Measurements from ENCODE around the gene RSPO4. TPM values are rescaled to one million over a fixed set of nuclear protein-coding genes. Genes with fewer than 3 reads are reported as not detected.

Gene RSPO4
- total RNA-seq, 4 donors from 2014 or later, result 0.06 to 2.5 (median 0.52) TPM

DNA sequence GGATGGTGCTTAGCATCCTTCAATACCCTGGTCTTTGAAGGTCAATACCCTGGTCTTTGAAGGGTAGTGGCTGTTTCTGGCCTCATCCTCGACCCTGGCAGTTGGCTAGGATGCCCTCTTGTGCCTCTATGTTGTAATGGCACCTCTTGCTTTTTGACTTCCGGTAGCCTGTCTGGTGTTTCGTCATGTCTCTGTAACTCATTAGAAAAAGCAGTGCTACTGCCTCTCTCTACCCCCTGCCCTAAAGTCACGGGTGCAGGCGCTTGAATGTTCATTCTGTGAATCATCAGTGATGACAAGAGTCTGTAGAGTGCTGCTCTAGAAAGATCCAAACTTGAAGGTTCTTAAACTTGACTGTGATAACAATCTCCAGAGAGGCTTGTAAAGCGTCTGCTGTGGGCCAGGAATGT is 28.3 kb downstream of the RSPO4 start:
- TF ChIP-seq, protein P1, sequence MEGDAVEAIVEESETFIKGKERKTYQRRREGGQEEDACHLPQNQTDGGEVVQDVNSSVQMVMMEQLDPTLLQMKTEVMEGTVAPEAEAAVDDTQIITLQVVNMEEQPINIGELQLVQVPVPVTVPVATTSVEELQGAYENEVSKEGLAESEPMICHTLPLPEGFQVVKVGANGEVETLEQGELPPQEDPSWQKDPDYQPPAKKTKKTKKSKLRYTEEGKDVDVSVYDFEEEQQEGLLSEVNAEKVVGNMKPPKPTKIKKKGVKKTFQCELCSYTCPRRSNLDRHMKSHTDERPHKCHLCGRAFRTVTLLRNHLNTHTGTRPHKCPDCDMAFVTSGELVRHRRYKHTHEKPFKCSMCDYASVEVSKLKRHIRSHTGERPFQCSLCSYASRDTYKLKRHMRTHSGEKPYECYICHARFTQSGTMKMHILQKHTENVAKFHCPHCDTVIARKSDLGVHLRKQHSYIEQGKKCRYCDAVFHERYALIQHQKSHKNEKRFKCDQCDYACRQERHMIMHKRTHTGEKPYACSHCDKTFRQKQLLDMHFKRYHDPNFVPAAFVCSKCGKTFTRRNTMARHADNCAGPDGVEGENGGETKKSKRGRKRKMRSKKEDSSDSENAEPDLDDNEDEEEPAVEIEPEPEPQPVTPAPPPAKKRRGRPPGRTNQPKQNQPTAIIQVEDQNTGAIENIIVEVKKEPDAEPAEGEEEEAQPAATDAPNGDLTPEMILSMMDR (IDR thresholded peaks at IDR 0.05), result peak in 1 of 3 experiments; percentile 20
- TF ChIP-seq POLR2A (IDR thresholded peaks at IDR 0.05; ENCODE audit: low read depth) (no peak), POLR2AphosphoS5 (IDR thresholded peaks at IDR 0.05) (no peak), EP300 (IDR thresholded peaks at IDR 0.05) (no peak)
- intact Hi-C loops (cut with DNase I), result no loop called here
- Histone ChIP-seq H3K27me3 (peaks cover 0 to 14% (median 0%) of the 10 kb centered on the region in 4 donors), H3K9me3 (no peaks in the 10 kb centered on the region), H3K36me3 (no peaks in the 10 kb centered on the region), H3K27ac (replicated peaks in 1 of 4) (no peak overlapping the region), H3K4me3 (no peak overlapping the region), H3K4me1 (no peaks in the 10 kb centered on the region)
- DNase-seq (ENCODE audit: extremely low spot score), result no peak
- WGBS, result 33% methylated on average over 6 of the region's 6 CpGs

DNA sequence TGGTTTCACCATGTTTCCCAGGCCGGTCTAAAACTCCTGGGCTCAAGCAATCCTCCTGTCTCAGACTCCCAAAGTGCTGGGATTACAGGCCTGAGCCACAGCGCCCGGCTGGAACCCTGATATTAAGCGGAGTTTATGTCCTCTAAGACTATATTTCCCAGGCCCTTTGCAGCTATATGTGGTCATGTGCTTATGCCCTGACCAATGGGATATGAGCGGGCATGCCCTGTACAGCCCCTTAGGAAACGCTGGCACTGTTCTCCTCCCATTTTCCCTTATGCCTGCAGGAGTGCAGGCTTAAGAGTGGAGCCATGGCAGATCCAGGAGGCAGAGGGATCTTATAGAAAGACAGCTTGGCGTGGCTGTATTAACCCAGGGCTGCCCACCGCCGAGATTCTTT is 29.9 kb downstream of the RSPO4 start:
- no peaks in the 10 kb centered on the region for H3K4me1 ChIP-seq
- intact Hi-C loops (cut with DNase I), result no loop called here
- H3K9me3 ChIP-seq, result peaks cover 0 to 7% (median 2%) of the 10 kb centered on the region in 4 donors
- H3K36me3 ChIP-seq, result no peaks in the 10 kb centered on the region
- no peak for TF ChIP-seq EP300 (IDR thresholded peaks at IDR 0.05)
- TF ChIP-seq, protein P1 (IDR thresholded peaks at IDR 0.05), result no peak
- peaks cover 0 to 27% (median 0%) of the 10 kb centered on the region in 4 donors for H3K27me3 ChIP-seq
- no peak for DNase-seq (ENCODE audit: extremely low spot score)
- H3K4me3 ChIP-seq, result no peak overlapping the region
- 94% methylated on average over 9 of the region's 9 CpGs for WGBS
- no peak overlapping the region for H3K27ac ChIP-seq (replicated peaks in 1 of 4)

DNA sequence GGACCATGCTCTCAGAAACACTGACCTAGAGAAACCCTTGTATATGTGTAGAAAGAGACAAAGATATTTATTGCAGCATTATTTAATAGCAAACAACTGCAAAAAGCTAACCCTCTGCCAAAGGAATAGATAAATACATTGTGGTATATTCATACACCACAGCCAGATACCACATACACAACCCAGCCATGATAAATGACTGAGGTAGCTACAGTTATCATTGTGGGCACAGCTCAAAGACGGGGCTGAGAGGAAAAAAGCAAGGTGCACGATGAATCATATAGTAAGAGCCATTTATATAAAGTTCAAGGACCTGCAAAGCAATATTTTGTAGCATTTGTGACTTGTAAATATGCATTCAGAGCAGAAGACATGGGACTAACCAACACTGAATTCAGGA is 30.8 kb downstream of the RSPO4 start:
- no peak overlapping the region for H3K27ac ChIP-seq (replicated peaks in 1 of 4)
- H3K27me3 ChIP-seq, result peaks cover 0 to 31% (median 0%) of the 10 kb centered on the region in 4 donors
- peaks cover 0 to 7% (median 2%) of the 10 kb centered on the region in 4 donors for H3K9me3 ChIP-seq
- 63% methylated on average over 2 of the region's 2 CpGs for WGBS
- H3K4me3 ChIP-seq, result no peak overlapping the region
- DNase-seq (ENCODE audit: extremely low spot score), result no peak
- intact Hi-C loops (cut with DNase I), result no loop called here
- no peaks in the 10 kb centered on the region for H3K4me1 ChIP-seq
- no peaks in the 10 kb centered on the region for H3K36me3 ChIP-seq
- TF ChIP-seq EP300 (IDR thresholded peaks at IDR 0.05) (no peak), POLR2A (IDR thresholded peaks at IDR 0.05; ENCODE audit: low read depth) (no peak), POLR2AphosphoS5 (IDR thresholded peaks at IDR 0.05) (no peak)
- TF ChIP-seq, protein P1 (IDR thresholded peaks at IDR 0.05), result no peak

DNA sequence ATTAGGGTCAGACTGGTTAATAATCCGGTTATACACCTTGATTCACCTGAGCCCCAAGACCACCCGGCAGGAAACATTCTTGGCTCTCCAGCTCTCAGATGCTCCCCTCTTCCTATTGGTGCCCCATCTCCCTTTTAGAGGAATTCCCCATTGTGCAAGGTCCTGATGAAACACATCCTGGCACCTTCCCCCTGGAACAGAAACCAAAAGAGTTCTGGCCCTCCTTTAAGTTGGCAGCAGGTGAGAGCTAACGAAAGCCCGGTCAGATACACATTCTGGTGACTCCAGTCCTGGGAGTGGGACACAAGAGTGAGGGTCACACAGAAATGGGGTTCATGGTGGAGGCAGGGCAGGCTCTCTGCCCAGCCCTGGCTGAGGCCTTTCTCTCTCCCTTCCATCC is 32.2 kb downstream of the RSPO4 start:
- peaks cover 0 to 7% (median 2%) of the 10 kb centered on the region in 4 donors for H3K9me3 ChIP-seq
- TF ChIP-seq, protein P1 (IDR thresholded peaks at IDR 0.05), result no peak
- no peak for TF ChIP-seq POLR2A (IDR thresholded peaks at IDR 0.05; ENCODE audit: low read depth)
- TF ChIP-seq EP300 (IDR thresholded peaks at IDR 0.05), result no peak
- TF ChIP-seq POLR2AphosphoS5 (IDR thresholded peaks at IDR 0.05), result no peak
- no peaks in the 10 kb centered on the region for H3K4me1 ChIP-seq
- H3K27me3 ChIP-seq, result peaks cover 0 to 27% (median 0%) of the 10 kb centered on the region in 4 donors
- no peak for DNase-seq (ENCODE audit: extremely low spot score)
- no peak overlapping the region for H3K27ac ChIP-seq (replicated peaks in 1 of 4)
- WGBS, result 75% methylated on average over 4 of the region's 4 CpGs
- no peaks in the 10 kb centered on the region for H3K36me3 ChIP-seq
- no peak overlapping the region for H3K4me3 ChIP-seq
- intact Hi-C loops (cut with DNase I), result no loop called here
